Kidney capillary endothelial cell (primary cell): Measurements from ENCODE around the gene ACTR10.

Experiments used
- DNase-seq: peaks from one replicate; pipeline ENCODE4 v3.0.0-alpha.2; 2018; ENCODE audit warnings: low spot score

The ACTR10 gene

DNA sequence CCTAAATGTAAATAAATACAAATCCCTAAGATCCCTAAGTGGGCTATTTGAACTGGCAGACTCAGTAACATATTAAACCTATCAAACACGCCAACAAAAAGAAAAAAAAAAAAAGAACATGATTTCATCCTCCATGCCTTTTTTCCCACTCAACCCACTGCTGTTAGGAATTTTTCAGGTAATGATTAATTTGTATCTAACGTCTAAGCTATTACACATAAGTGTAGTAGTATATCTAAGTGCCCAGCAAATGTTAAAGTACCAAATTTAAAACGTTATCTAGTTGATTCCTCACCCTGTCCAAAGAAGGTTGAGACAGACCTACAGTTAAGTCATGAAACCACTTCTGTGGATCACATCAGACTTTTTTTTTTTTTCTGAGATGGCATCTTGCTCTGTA, 82.0 kb downstream of the ACTR10 start:
- DNase-seq: no peak

DNA sequence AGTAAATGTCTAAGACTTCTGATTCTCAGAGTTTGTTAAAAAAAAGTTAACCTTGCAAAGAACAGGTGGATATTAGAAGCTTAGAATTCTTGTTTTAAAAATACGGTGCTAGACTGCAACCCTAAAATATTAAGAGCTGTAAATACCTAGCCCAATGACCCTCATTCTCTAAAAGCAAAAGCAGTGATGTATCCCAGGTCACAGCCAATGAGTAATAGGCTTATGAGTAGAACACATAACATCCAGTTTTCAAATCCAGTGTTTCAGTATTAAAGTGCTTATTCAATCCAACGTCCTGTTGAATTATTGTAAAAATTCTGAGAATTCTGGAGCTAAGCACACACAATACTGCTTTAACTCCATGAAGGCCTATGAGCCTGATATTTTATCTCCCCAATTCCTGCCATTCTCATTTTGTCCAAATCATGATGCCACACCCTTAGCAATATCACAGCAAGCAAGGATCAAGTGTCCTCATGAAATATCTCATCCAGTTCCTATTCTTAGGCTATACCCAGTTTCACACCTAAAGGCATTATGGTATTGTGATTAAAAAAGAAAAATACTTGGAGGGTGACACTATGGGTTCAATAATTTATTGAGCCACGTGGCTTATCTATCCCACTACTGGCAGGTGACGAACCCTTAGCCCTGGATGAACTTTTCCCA, 83.1 kb downstream of the ACTR10 start:
- DNase-seq: no peak

DNA sequence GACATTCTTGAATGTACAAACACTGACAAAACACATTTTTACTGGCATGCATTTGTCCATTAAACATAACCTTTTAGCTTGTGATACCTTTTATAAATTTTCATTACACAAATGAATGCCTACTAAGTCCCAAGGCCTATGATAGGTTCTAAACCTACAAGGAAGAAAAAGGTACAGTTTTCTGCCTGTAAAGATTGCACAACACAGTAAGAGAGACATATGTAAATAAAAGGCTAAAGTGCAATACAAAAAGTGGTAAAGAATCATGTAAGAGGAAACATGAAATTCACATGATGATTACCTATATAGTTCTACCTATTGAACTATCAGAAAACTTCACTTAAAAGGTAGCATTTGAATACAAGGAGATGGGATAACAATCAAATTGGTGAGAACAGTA, 83.8 kb downstream of the ACTR10 start:
- DNase-seq: no peak

DNA sequence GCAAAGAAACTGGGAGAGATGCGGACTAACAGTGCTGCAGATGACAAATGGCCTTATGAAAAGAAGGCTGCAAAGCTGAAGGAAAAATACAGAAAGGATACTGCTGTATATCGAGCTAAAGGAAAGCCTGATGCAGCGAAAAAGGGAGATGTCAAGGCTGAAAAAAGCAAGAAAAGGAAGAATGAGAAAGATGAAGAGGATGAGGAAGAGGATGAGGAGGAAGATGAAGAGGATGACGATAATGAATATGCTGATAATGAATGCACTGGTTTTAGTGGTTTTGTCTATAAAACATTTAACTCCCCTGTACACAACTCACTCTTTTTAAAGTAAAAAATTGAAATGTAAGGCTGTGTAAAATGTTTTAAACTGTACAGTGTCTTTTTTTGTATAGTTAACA, 85.2 kb downstream of the ACTR10 start:
- no peak for DNase-seq
